ENCODE results near the gene KCNN3. TPM values are rescaled to one million over a fixed set of nuclear protein-coding genes. Genes with fewer than 3 reads are reported as not detected.
A peak's percentile ranks its signal among the peaks of the same experiment; 100 is the strongest.

Gene KCNN3
- total RNA-seq, 1 experiment from 2014 or later = not detected

DNA sequence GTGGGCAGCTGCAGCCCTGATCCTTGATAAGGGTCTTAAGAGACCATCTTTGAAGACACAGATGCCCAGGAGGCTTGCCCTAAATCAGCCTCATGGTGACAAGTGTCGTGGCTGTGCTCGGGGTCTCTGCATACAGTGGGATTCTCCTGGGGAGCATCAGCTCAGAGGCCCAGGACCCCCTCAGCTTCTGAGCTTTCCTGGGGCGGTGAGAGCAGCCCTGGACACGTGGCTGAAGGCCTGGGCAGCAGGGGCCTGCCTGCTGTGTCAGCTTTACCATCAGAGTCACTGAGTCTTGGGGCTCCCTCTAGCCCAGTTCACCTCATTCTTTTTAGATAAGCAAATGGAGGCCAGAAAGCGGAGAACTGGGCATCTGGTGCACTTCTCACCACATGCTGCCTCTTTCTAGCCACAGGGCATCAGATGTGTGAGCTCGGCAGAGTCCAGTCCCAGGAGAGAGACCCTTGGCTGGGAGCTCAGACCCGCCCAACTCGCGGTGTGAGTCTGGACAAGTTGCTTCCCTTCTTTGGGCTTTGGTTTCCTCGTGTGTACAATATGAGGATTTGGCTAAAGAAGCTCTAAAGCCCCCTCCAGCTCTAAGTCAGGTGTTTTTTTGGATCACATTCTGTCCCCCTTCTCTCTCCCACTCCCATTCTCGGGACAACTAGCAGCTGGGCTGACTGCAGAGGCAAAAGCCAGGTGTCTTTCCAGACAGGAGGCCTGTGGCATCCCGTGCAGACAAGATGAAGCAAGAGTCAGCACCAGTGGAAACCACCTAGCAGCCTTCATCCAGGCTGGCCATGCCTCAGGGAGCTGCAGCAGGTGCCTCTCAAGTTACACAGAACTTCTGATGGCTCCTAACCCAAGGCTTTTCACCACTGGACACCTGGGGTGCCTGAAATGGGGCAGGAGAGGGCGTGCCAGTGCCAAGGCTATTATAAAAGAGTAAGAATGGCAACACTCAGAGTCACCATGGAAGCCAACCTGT lies 119.1 kb downstream of the KCNN3 start:
- intact Hi-C loops (cut with micrococcal nuclease; ENCODE audit: unreplicated experiment) = no loop called here
- Mint-ChIP-seq H3K4me3 (ENCODE audit: low read depth, unreplicated experiment) (no peak overlapping the region), H3K9me3 (ENCODE audit: low read depth, unreplicated experiment) (no peaks in the 10 kb centered on the region), H3K27me3 (ENCODE audit: unreplicated experiment) (peaks cover 89% of the 10 kb centered on the region), H3K36me3 (ENCODE audit: insufficient read depth, unreplicated experiment) (no peaks in the 10 kb centered on the region), H3K27ac (ENCODE audit: unreplicated experiment) (no peak overlapping the region), H3K4me1 (ENCODE audit: low read depth, unreplicated experiment) (no peaks in the 10 kb centered on the region)
- TF ChIP-seq, protein P1, sequence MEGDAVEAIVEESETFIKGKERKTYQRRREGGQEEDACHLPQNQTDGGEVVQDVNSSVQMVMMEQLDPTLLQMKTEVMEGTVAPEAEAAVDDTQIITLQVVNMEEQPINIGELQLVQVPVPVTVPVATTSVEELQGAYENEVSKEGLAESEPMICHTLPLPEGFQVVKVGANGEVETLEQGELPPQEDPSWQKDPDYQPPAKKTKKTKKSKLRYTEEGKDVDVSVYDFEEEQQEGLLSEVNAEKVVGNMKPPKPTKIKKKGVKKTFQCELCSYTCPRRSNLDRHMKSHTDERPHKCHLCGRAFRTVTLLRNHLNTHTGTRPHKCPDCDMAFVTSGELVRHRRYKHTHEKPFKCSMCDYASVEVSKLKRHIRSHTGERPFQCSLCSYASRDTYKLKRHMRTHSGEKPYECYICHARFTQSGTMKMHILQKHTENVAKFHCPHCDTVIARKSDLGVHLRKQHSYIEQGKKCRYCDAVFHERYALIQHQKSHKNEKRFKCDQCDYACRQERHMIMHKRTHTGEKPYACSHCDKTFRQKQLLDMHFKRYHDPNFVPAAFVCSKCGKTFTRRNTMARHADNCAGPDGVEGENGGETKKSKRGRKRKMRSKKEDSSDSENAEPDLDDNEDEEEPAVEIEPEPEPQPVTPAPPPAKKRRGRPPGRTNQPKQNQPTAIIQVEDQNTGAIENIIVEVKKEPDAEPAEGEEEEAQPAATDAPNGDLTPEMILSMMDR (IDR thresholded peaks at IDR 0.05; ENCODE audit: unreplicated experiment) = no peak
- BruUV-seq (replicated peaks) = no TSS peak
- CTCF ChIA-PET = interaction anchor here (0.6 kb wide), 1 partner anchor 1389 kb away, joined by 3 read pairs; no protein-coding TSS in a partner anchor
- DNase-seq = no peak

DNA sequence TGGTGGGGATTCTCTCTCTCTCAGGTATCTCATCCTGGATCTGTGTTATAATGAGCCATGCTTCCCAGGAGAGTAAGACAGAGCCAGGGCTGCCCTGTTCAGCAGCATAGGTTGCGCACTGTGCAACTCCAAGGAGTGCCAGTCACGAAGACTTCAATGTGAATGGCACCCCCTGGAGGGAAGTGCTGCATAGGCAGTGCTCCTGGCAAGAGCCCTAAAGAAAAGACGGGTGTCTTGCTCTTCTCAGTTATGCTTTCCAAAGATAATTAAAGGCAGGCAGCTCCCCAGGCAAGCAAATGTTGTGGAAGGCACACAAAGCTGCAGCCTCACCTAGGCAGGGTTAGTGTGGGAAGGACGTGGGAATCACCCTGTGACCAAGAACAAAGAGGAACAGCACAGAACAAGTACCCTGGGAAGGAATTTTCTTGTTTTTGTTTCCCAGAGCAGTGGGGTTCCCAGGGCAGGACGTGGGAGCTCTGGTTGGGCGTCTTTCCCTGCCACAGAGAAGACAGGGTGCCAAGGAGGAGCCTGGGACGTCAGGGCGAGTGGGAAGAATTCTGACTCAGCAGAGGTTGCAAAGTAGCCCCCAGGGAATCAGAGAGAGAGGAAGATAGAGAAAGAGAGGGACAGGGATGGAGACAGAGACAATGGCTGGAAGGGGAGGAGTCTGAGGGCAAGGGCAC lies 120.9 kb downstream of the KCNN3 start:
- intact Hi-C loops (cut with micrococcal nuclease; ENCODE audit: unreplicated experiment) = loop anchor here (1.0 to 10.0 kb wide), 2 partner anchors 54 to 80 kb away; no protein-coding TSS in a partner anchor
- no peaks in the 10 kb centered on the region for H3K9me3 Mint-ChIP-seq (ENCODE audit: low read depth, unreplicated experiment)
- no TSS peak for BruUV-seq (replicated peaks)
- H3K36me3 Mint-ChIP-seq (ENCODE audit: insufficient read depth, unreplicated experiment) = no peaks in the 10 kb centered on the region
- peak; percentile 68 for DNase-seq
- CTCF ChIA-PET = interaction anchor here (0.5 to 0.9 kb wide), 2 partner anchors 17 to 64 kb away, joined by 3 to 4 read pairs; no protein-coding TSS in a partner anchor
- H3K4me1 Mint-ChIP-seq (ENCODE audit: low read depth, unreplicated experiment) = no peaks in the 10 kb centered on the region
- no peak overlapping the region for H3K27ac Mint-ChIP-seq (ENCODE audit: unreplicated experiment)
- H3K4me3 Mint-ChIP-seq (ENCODE audit: low read depth, unreplicated experiment) = no peak overlapping the region
- peaks cover 89% of the 10 kb centered on the region for H3K27me3 Mint-ChIP-seq (ENCODE audit: unreplicated experiment)
- TF ChIP-seq, protein P1 (IDR thresholded peaks at IDR 0.05; ENCODE audit: unreplicated experiment) = no peak

DNA sequence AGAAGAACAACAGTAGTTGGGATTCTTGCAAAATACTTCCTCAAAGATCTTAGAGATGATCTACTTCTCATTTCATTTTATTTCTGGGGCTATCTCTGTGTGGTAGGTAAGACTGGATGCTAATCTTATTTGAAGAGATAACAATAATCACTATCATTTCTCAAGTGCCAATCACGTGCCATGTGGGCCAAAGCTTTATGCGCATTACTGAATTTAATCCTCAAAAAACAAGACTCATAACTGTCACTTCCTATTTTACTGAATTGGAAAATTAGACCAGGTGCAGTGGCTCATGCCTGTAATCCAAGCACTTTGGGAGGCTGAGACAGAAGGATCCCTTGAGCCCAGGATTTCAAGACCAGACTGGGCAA lies 121.7 kb downstream of the KCNN3 start:
- no peak overlapping the region for H3K27ac Mint-ChIP-seq (ENCODE audit: unreplicated experiment)
- CTCF ChIA-PET = interaction anchor here (0.5 kb wide), 1 partner anchor 18 kb away, joined by 3 read pairs; no protein-coding TSS in a partner anchor
- no peaks in the 10 kb centered on the region for H3K9me3 Mint-ChIP-seq (ENCODE audit: low read depth, unreplicated experiment)
- peaks cover 89% of the 10 kb centered on the region for H3K27me3 Mint-ChIP-seq (ENCODE audit: unreplicated experiment)
- DNase-seq = no peak
- BruUV-seq (replicated peaks) = no TSS peak
- TF ChIP-seq, protein P1 (IDR thresholded peaks at IDR 0.05; ENCODE audit: unreplicated experiment) = no peak
- intact Hi-C loops (cut with micrococcal nuclease; ENCODE audit: unreplicated experiment) = loop anchor here (10.0 kb wide), 1 partner anchor 54 kb away; no protein-coding TSS in a partner anchor
- H3K4me1 Mint-ChIP-seq (ENCODE audit: low read depth, unreplicated experiment) = no peaks in the 10 kb centered on the region
- H3K4me3 Mint-ChIP-seq (ENCODE audit: low read depth, unreplicated experiment) = no peak overlapping the region
- no peaks in the 10 kb centered on the region for H3K36me3 Mint-ChIP-seq (ENCODE audit: insufficient read depth, unreplicated experiment)

DNA sequence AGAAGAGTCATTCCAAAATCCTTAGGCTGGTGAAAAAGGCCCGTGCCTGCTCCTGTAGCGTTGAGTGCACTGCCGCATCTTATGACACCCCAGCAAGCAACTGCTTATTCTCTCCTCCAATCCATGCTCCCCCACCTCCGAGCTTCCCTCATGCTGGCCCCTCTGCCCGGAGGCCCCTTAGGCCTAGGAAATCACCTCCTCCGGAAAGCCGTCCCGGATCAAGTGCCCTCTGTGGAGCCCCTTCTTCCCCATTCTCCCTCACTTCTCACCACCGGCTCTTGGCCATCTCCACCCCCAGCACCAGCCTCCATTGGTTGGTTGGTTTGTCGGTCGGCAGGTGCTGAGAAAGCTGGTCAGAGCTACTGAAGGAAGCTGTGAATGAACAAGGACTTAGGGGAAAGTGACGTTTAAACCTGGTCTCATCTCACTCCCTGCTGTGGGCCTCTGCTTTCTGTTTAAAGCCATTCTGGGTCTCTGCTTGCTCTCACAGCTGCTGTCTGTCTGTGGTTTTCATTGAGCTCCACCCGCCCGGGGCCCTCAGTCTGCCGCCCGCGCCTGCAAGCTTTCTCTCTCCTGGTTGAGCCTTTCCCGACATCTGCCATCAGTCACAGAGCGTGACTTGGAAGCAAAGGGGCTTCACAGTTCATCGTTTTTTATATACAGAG lies 122.2 kb downstream of the KCNN3 start:
- TF ChIP-seq, protein P1 (IDR thresholded peaks at IDR 0.05; ENCODE audit: unreplicated experiment) = no peak
- H3K36me3 Mint-ChIP-seq (ENCODE audit: insufficient read depth, unreplicated experiment) = no peaks in the 10 kb centered on the region
- H3K4me1 Mint-ChIP-seq (ENCODE audit: low read depth, unreplicated experiment) = no peaks in the 10 kb centered on the region
- CTCF ChIA-PET = no interaction called here
- intact Hi-C loops (cut with micrococcal nuclease; ENCODE audit: unreplicated experiment) = loop anchor here (10.0 kb wide), 1 partner anchor 53 kb away; no protein-coding TSS in a partner anchor
- no peak overlapping the region for H3K4me3 Mint-ChIP-seq (ENCODE audit: low read depth, unreplicated experiment)
- no peak for DNase-seq
- peaks cover 89% of the 10 kb centered on the region for H3K27me3 Mint-ChIP-seq (ENCODE audit: unreplicated experiment)
- no peaks in the 10 kb centered on the region for H3K9me3 Mint-ChIP-seq (ENCODE audit: low read depth, unreplicated experiment)
- BruUV-seq (replicated peaks) = no TSS peak
- no peak overlapping the region for H3K27ac Mint-ChIP-seq (ENCODE audit: unreplicated experiment)
